NT2/D1 (cell line): ENCODE measurements around the gene RPS6KA2.

Experiments used
- DNase-seq: peaks from one replicate; pipeline ENCODE4 v3.0.0-alpha.2; 2011; ENCODE audit warnings: low read depth, low spot score
- H3K27me3 ChIP-seq: 2 replicates; pipeline ENCODE4 v1.6.0; 2011; ENCODE audit warnings: mild to moderate bottlenecking; ENCODE audit not compliant: insufficient read length, insufficient read depth
- H3K36me3 ChIP-seq: 2 replicates; pipeline ENCODE4 v1.6.1; 2011; ENCODE audit warnings: mild to moderate bottlenecking, low read length, mixed read lengths; ENCODE audit not compliant: insufficient read depth, insufficient read length
- H3K4me1 ChIP-seq: 2 replicates; pipeline ENCODE4 v1.5.1; 2011; ENCODE audit not compliant: insufficient read depth, insufficient read length
- H3K4me3 ChIP-seq: 2 replicates; pipeline ENCODE4 v1.5.1; 2011; ENCODE audit warnings: low read depth; ENCODE audit not compliant: insufficient read length
- H3K9ac ChIP-seq: 2 replicates; pipeline ENCODE4 v1.6.0; 2011; ENCODE audit warnings: low read depth; ENCODE audit not compliant: insufficient read length
- H3K9me3 ChIP-seq: 2 replicates; pipeline ENCODE4 v1.5.1; 2011; ENCODE audit warnings: mild to moderate bottlenecking, low read length; ENCODE audit not compliant: insufficient read depth
- SUZ12 ChIP-seq: IDR thresholded peaks from 2 replicates; pipeline ENCODE4 v1.6.1; 2011; ENCODE audit not compliant: insufficient read length, insufficient read depth; ENCODE audit errors: extremely low read depth
- YY1 ChIP-seq: IDR thresholded peaks from 2 replicates; pipeline ENCODE4 v1.6.1; 2011; ENCODE audit not compliant: insufficient read length, insufficient read depth
- ZNF274 ChIP-seq: IDR thresholded peaks from 2 replicates; pipeline ENCODE4 v1.6.1; 2011; ENCODE audit warnings: mild to moderate bottlenecking, low read depth, low read length

Gene RPS6KA2

DNA sequence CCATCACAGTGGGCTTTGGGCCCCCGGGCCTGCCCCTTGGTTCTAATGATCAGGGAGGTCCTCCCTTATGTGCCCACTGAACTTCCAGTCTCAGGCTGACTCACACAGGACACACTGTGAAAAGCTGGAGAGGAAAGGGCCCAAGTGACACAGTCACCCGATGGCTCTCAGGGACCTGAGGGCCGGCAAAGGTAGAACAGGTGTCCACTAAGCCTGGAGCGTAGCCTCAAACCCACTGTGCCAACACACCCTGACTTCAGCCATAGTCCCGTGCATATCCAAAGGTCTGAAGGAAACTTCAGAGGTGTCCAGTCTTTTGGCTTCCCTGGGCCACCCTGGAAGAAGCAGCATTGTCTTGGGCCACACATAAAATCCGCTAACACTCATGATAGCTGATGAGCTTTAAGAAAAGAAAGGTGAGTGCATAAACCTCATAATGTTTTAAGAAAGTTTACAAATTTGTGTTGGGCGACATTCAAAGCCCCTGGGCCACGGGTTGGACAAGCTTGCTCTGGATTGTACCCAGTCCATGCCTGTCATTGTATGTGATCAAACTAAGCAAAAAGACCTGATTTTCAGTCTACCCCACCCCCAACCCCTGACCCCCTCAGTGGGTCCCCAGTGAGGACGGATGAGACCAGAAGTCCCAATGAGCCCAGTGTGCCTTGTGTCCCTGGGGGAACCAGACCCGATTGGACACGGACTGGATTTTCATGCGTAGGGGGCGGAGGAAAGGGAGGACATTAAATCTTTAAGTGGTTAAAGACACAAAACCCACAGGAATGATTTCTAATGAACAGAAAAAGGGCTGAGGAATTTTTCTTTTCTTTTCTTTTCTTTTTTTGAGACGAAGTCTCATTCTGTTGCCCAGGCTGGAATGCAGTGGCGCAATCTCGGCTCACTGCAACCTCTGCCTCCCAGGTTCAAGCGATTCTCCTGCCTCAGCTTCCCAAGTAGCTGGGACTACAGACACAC is 46.7 kb downstream of the RPS6KA2 start:
- DNase-seq = no peak
- no peak overlapping the region for H3K4me3 ChIP-seq
- H3K9me3 ChIP-seq = peaks cover 19% of the 10 kb centered on the region; the same call in 1 of the 2 replicates
- H3K36me3 ChIP-seq = no peaks in the 10 kb centered on the region
- H3K27me3 ChIP-seq = no peaks in the 10 kb centered on the region
- no peaks in the 10 kb centered on the region for H3K4me1 ChIP-seq
- TF ChIP-seq YY1 = no peak
- TF ChIP-seq SUZ12 = no peak
- no peak for TF ChIP-seq ZNF274
- no peak overlapping the region for H3K9ac ChIP-seq

DNA sequence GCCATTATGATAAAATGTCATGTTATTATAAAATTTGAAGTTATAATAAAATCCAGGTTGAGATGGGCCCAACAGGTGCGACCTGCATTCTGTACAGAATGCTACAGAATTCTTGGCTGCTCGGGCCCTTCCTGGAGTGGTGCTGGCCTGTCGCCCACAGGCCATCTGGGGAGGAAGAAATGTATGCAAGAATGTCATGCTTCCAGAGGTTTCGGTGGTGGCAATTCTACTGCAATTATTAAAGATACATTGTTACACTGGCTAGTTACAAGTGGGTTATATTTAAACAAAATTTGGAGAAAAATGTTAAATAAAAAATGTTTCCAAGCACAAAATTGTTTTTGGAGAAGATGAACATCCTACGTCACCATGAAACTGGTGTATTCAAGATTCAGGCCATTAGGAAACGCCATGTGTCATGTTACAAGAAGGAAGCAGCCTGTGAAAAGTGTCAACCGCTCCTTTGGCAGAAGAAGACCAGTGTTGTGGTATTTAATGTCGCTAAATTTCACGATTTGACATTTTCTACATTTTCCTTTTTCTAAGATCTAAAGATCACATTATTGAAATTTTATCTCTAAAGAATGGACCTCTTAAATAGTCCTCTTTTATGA is 47.7 kb downstream of the RPS6KA2 start:
- DNase-seq = no peak
- no peaks in the 10 kb centered on the region for H3K4me1 ChIP-seq
- no peak overlapping the region for H3K9ac ChIP-seq

DNA sequence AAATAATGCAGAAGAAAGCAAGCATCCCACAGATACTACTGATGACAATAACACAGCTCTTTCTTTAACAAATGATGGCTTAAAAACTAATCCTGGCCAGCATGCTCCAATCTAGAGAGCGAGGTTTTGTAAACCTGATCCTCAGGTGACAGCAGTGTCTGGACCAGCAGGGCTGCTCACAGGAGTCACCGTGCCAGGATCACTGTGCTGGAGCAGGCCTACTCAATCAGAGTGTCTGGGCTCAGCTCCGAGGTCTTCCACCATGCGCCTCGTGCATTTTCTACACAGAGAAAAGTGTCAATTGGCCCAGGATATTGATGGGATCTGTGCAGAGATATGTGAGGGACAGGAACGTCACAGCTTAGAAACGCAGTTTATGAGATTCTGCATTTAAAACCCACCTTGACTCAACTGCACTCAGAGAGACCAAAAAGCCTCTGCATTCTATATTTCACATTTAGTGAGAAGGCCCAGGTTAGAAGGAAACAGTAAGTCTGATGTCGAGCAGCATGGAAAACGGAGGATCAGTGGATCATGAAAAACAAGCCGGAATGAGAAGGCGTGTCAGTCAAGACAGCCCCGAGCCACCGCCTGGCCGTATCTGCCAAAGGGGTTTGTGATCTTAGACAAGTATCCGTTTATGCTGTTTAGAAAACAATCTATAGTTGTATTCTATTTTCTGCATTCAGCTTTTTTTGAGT is 48.4 kb downstream of the RPS6KA2 start:
- H3K9ac ChIP-seq = no peak overlapping the region
- H3K4me1 ChIP-seq = no peaks in the 10 kb centered on the region
- H3K9me3 ChIP-seq = peaks cover 19% of the 10 kb centered on the region; the same call in 1 of the 2 replicates
- H3K4me3 ChIP-seq = no peak overlapping the region
- no peaks in the 10 kb centered on the region for H3K36me3 ChIP-seq
- TF ChIP-seq ZNF274 = no peak
- no peak for TF ChIP-seq SUZ12
- TF ChIP-seq YY1 = no peak
- H3K27me3 ChIP-seq = no peaks in the 10 kb centered on the region
- DNase-seq = no peak

More for the DNA sequence above, 47.7 kb downstream of the RPS6KA2 start:
- Histone ChIP-seq H3K4me3 (no peak overlapping the region), H3K36me3 (no peaks in the 10 kb centered on the region), H3K9me3 (peaks cover 19% of the 10 kb centered on the region; the same call in 1 of the 2 replicates), H3K27me3 (no peaks in the 10 kb centered on the region)
- TF ChIP-seq ZNF274 (no peak), YY1 (no peak)

DNA sequence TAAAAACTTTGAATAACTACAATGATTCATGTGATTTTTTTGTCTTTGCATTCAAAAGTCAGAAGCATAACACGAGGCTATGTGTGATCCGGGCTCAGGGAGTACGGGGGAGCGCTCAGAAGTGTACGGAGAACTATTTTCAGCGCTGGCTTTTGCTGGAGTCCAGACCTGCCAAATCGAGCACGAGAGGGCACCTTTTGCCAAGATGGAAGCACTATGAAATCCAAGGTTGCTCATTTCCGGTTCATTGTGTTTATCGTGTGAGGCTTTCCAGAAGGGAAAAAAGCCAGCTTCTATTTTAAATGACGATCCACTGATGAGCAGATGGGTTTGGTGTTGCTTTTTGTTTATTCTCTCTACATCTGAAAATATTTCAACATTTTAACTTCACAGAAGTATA is 51.8 kb downstream of the RPS6KA2 start:
- peaks cover 19% of the 10 kb centered on the region; the same call in 1 of the 2 replicates for H3K9me3 ChIP-seq
- TF ChIP-seq SUZ12 = no peak
- no peak for TF ChIP-seq YY1
- no peak for TF ChIP-seq ZNF274
- H3K4me3 ChIP-seq = no peak overlapping the region
- no peak for DNase-seq
- no peaks in the 10 kb centered on the region for H3K27me3 ChIP-seq
- H3K4me1 ChIP-seq = peaks cover 6% of the 10 kb centered on the region
- no peak overlapping the region for H3K9ac ChIP-seq
- no peaks in the 10 kb centered on the region for H3K36me3 ChIP-seq

DNA sequence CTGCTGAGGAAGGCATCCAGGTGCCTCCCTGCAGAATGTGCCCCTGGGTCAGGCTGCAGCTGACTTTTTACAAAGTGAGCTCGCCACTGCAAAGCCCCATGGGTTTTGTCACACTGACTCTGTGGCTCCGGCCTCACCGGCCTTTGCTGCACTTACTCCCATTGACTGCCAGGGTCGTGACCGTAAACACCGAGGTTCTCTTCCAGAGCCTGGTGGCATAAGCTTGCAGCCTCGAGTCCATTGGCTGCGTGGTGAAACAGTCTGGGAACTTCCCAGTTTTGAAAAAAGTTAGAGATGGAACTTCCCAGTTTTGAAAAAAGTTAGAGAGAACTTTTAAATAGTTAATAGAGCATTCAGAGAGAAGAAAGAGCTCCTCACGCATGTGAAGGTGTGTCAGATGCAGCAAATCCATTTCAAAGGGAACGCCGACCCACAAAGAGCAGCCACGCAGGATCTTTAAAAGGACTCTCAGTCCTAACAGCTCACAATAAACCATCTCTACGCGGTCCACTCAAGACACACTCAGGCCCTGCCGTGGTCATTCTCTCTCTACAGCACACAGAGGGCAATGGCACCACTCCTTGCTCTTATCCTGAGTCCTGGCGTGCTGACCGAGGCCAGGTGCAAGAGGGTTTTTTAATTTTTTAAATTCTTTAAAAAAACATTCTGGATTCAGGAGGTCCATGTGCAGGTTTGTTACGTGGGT is 53.4 kb downstream of the RPS6KA2 start:
- H3K9ac ChIP-seq = no peak overlapping the region
- H3K27me3 ChIP-seq = no peaks in the 10 kb centered on the region
- no peaks in the 10 kb centered on the region for H3K36me3 ChIP-seq
- H3K9me3 ChIP-seq = peaks cover 19% of the 10 kb centered on the region; the same call in 1 of the 2 replicates
- no peak for DNase-seq
- TF ChIP-seq SUZ12 = no peak
- TF ChIP-seq ZNF274 = no peak
- TF ChIP-seq YY1 = no peak
- H3K4me1 ChIP-seq = peaks cover 8% of the 10 kb centered on the region
- H3K4me3 ChIP-seq = no peak overlapping the region

DNA sequence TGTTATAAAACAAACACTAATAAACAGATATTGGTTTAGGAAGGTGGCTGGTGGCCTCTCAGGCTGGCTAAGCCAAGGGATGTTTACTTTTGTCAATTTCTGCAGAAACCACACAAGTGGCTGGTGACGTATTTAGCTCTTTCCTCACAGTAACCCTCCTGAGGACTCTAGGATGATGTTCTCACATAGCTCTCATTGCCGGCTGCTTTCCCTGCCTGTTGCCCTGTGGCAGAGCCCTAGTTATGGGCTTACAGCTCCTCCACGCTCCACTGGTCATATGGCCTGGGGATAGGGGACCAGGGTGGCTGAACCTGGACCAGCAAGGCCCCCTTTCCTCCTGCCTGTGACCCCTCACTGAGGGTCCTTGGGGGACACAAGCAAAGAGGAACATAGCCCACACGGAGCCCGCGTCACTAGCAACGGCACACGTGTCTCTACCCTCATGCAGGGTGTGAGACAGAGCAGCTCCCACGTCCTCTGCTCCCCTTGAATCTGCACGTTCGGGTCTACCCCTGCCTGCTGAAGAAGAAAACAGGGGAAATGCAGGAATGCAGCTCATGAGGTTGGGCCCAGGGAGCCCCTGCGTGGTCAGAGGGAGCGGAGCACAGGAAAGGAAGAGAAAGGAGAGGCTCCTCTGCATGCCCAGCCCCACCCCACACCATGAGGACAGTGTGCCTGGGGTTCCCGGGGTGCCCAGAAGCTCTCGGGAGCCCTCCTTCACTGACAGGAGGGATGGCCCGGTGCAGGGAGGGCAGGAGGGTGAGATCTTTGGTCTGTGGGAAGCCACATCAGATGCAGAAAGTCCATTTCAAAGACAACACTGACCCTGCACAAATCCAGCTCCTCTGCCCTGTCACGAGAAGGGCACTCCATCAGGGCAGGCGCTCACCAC is 54.4 kb downstream of the RPS6KA2 start:
- peak; percentile 43 for DNase-seq
- Histone ChIP-seq H3K9ac (peak overlapping the region; percentile 26), H3K27me3 (no peaks in the 10 kb centered on the region), H3K36me3 (no peaks in the 10 kb centered on the region), H3K4me1 (peaks cover 8% of the 10 kb centered on the region), H3K9me3 (peaks cover 17% of the 10 kb centered on the region; the same call in 1 of the 2 replicates), H3K4me3 (no peak overlapping the region)
- TF ChIP-seq ZNF274 (no peak), SUZ12 (no peak), YY1 (no peak)
